ENCODE measurements around the gene IFNK.

IFNK gene

DNA sequence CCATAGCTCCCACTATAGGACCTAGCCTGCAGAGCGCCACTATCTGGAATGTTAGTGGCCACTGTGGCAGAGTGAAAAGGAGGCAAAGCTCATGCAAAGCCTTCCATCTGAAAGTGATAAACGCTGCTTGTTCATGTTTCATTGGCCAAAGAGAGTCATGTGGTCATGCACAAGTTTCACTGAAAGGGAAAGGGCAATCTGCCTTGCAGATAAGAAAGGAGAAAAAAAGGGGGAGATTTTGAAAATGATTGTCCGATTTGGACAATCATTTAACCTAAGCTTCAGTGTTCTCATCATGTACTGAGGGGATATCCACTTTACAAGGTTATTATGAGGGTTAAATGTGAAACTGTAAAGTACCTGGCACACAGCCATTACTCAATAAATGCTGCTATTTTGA, 14.6 kb downstream of the IFNK start:
- DNase-seq (ENCODE audit: low spot score) = no peak

DNA sequence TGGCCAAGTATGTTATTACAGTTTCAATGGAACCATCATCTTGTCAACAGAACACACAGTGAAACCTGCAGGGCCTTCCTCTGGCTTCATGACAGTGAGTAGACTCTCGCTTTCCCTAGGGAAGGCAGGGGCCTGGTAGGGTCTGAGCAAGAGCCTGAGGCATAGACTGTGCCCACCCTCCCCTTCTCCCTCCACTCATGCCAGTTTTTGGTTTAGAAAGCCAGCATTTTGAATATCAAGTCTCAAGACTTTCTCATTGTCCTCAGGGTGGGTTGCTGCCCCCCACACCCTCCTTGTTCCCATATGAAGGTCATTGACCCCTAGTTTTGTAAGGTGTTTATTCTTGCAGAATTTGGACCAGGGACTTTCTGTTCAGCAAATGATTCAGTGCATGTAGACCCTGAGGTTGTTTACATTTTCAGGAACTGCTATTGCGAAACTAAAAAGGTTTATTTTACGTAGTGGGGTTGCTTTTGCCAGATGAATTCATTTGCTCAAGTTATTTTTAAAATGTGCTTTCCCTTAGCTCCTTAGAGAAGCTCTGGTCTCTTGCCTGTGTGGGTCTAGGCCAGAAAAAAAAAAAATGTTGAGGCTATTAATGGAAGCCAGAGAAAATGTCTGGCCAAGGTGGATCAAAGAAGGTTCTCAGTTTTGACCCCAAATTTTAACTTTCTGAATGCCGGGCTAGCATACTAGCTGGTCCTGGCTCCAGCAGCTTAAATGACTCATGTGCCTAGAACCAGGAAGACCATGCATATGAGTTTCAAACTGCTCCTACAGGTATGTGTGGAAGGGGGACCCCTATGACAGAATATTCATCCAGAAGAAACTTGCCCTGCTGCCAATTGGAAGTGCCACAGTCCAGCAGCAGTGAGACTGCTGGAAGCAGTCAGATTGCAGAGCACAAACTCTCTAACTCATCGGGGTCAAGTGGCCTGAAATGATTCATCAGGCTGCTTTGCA, 15.7 kb downstream of the IFNK start:
- peak; percentile 39 for DNase-seq (ENCODE audit: low spot score)

DNA sequence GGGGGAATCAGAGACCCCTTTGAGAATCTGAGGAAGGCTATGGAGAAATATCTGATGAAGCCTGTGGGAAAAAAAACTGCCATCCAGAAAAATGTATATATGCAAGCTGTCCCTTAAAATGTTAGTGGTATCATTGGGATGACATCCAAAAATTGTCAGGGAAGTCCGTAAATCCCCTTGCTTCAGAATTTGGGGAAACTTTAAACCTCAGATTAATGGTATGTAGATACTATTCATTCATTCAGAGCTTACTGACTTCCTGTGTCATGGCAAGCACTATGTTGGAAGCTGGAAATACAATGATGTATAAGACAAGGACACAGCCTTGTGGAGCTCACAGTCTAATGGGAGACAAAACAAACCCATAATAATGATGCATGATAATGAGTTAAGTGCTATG, 16.4 kb downstream of the IFNK start:
- DNase-seq (ENCODE audit: low spot score) = no peak

DNA sequence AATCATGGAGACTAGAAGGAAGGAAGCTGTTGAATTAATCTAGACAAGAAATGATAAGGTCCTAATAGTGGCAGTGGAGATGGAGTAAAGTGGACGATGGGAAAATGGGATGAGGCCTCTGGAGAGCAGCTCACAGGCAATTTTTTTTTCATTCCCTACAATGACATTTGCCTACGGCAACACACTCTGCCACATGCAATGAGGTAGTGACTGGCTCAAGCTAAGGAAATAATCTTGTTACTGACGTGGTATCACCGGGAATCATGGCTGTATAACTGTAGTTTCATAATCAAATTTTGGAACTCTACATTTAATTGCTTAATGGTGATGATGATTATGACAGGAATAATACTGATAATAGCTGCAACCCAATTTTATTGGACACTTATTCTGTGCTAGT, 17.6 kb downstream of the IFNK start:
- no peak for DNase-seq (ENCODE audit: low spot score)

DNA sequence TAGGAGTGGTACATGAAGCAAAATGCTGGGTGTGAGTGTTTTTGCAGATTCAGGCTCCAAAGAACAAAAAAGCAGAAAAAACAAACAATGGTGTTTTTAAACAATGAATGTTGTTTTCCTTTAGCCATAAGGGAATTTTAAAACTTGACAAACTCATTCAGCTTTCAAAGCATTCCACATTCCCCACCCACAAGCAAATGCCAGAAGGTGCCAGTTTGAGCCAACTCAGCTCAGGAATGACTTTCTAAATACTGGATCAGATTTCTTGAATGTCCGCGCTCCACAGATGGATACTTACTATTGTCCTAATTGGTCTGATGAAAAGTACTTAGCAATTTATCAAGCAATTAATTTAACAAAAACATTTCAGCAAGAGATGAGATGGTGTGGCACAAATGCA, 18.4 kb downstream of the IFNK start:
- peak; percentile 34 for DNase-seq (ENCODE audit: low spot score)

DNA sequence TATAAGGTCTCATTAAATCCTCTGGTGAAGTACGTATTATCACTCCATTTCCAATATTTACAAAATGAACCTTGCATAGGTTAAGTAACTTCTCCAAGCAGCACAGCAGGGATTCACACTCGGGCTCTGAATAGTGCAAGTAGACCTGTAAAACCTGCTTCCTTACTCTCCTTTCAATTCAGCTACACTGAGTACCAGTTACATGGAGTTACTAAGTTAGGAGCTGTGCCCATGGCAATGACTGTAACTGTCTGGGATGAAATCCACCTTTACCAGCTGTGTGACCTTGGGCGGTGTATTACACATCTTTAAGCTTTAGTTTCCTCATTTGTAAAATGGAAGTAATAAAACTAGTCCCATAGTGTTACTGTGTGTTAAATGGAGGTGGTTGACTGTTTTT, 21.4 kb downstream of the IFNK start:
- no peak for DNase-seq (ENCODE audit: low spot score)

DNA sequence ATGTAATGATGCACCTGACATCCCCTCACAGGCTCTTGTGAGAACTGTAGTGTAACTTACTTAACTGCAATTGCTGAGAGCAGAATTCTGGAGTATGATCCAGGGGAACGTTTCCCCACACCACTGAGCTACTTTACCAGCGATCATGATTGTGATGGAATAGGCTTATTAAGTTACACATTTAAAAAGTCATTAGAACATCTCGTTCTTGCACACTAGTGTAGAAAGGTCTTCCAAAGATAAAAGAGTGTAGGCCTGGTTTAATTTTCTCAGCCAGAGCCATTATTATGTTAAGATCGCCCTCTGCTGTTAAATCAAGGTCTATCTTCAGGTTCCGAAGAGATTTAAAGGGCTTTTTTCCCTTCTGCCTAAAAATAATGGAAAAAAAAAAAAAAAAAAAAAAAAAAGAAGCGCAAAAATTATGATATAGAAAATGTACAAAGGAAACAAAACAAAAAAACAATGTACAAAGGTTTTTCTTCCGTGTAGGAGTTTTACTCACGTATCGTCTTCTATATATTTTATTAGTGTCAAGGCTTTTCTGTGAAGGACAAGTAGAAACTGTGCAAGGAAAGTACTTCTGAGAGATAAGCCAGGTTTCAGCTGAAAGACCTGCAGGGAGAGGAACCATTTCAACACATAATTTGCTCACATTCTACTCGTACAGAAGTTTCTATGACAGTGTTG, 24.1 kb downstream of the IFNK start:
- peak; percentile 86 for DNase-seq (ENCODE audit: low spot score)

DNA sequence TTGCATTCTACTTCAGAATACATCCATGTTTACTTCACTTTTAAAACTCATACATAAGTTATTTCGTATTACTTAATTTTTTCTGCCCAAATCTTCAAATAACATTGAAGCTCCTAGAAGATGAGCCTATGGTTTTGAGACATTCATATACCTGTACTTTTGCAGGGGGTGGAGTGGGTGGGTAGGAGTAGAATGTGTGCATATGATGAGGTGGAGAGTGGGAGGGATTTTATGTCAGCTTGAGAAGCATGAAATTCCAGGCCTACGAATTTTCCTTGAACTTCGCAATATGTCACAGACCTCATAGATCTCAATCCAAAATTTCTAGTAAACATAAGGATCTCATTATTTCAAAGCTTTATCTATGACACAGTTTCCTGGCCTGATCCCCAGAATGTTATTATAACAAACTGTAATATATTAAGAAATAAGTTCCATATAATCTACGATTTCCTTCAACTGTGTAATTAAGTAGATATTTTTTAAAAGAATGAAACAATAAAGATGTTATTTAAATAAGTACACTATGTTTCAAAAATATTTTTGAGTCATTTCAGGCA, 25.2 kb downstream of the IFNK start:
- no peak for DNase-seq (ENCODE audit: low spot score)

DNA sequence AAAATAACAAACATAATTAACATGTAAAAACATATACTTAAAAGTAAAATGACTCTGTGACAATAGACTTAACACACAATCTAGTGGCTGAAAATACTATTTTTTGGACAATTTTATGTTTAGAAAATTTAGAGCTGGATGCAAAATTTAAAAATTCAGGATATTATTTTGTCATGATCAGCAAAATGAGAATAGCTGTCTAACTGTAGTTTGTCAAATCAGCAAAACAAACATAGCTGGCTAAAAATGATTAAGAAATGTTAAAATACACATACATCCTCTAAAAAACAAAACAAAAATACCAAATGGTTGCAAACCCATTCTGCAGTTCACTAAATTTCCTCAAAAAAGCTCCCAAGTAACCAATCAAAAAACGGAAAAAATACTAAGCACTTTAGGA, 30.6 kb downstream of the IFNK start:
- DNase-seq (ENCODE audit: low spot score) = no peak

DNA sequence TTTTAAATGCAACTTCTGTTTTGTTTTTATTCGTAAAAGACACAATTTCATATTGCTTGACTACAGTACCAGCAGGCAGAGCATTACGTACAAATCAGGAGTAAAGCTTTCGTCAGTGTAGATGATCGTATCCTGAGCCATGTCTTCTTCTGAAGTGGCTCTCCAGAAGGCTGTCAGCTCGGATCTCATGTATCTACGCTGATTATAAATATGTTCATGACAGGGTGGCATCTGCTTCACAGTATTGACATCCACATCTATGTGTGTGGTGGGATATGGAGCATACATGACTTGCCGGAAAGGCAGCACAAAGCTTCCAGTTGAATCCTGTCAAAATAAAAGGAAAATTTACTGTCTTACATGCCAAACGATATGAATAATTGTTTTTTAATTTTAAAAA, 32.4 kb downstream of the IFNK start:
- no peak for DNase-seq (ENCODE audit: low spot score)

DNA sequence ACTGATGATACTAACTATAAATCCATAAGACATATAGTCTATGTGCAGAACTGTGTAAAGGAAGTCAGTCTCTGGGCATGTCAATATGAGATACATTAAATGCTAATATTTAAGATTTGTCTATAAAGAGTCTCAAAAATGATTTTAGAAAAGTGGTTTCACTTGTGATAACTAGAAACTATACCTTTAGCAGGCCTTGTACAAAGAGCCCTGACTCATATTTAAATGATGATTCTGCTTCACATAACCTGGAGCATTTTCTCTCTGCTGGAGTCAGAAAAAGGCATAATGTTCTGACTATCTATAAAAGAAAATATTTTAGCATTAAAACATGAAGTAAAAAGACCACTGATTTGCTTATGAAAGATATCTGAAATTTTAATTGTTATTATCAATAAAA, 34.2 kb downstream of the IFNK start:
- DNase-seq (ENCODE audit: low spot score) = no peak

DNA sequence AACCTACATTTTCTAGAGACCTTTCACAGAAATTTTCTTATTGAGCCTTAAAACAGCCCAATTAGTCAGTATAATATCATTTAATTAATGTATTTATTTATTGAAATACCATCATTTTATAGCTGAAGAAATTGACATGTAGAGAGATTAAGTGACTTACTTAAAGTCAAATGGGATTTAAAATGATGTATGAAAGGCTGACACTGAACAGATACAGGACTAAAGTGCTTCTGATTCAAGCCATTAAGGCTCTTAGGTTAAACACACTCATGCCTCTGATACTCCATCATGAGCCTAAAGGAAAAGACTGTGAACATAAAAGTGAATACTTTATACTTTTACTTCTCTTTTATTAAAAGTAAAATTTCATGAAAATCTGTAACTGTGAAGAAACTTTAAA, 36.4 kb downstream of the IFNK start:
- DNase-seq (ENCODE audit: low spot score) = no peak

DNA sequence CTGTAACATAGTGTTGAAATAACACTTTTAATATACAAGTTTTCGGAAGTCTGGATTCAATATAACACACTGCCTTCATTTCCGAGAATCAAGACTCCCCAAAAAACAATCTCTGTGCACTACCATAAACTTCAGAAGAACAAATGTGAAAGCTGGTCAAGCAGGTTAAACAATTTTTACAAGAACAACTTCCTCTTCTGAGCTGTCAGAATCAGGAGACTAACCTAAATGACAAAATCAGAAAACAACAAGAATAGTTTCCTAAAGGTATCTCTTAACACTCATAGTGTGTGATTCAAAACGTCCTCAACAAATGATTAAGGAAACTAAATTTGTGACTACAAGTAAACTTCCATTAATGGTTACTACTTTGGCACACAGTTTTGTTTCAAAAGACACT, 37.6 kb downstream of the IFNK start:
- DNase-seq (ENCODE audit: low spot score) = no peak

DNA sequence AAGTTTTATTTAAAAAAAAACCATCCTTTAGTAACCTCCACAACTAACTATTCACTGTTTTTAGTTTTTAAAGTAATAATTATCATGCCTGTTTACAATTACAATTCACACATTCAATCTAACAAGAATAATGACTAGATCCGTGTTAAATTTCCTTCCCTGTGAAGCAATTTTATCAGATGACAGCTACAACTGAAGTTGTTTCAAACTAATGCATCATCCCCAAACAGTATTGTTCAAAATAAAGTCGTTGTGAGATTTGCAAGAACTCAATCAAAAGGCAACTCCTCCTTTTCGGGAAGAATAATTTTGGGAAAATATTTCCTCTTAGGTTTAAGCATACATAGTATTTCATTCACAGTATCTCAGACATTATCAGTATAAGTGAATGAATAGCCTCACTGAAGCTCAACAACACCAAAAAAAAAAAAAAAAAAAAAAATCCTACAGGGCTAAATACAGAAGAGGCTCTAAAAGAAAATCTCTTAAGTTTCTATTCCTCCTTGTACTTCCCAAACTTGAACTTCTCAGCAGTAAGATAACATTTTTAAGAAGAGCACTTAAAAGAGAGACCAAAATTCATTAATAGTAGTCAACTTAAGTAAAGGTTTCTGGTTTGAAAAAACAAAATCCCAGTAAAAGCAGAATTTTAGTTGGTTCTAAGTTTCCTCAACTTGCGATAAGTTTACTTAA, 39.8 kb downstream of the IFNK start:
- DNase-seq (ENCODE audit: low spot score) = peak; percentile 54

DNA sequence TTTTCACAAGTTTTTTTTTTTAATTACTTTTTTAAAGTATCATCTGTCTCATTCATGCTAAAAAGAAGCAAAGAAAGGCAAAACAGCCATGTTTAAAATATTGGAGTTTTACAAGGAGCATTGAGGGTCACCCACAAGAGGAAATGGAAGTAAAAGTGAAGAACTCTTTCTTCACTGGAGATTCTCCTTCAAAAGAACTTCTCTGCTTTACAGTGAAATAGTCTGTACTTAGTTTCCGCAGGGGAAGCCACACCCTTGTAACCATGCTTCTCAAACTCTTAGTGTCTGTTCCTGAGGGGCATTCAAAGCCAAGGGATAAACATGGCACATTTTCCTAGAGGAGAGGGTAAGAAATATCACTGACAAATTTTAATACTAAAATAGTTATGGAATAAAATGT, 40.6 kb downstream of the IFNK start:
- DNase-seq (ENCODE audit: low spot score) = peak; percentile 49

DNA sequence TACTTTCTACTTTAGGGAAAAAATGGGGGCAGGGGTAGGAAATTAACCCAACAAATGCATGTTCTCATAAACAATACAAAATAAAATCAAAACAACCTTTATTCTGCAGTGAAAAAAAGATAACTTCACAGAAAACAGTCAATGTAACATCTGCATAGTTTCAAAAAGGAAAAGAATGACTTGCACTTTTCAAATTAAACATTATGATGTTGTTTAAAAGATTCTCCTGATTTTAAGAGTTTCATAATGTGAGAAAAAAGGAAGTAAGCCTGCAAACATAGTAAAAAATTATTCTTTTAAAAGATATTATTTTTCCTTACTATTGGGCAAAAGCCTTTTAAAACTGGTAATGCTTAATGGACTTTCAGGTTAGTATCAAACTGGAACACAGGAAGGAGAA, 41.6 kb downstream of the IFNK start:
- no peak for DNase-seq (ENCODE audit: low spot score)

DNA sequence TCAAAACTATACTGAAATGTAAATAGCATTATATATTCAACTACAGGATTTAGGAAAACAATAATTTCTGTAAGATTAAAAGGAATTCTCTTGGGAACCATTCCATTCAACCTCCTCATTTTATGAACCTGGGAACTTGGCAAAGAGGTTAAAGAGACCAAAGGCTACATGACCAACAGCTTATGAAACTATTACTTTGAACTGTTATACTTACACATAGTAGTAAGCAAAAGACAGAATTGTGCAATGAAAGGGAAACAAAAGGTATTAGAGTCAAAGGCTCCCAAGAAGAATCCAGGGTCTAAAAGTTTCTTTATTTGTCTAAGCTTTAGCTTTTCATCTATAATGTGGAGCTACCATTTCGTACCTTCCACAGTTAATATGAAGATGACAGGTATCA, 42.0 kb downstream of the IFNK start:
- no peak for DNase-seq (ENCODE audit: low spot score)

DNA sequence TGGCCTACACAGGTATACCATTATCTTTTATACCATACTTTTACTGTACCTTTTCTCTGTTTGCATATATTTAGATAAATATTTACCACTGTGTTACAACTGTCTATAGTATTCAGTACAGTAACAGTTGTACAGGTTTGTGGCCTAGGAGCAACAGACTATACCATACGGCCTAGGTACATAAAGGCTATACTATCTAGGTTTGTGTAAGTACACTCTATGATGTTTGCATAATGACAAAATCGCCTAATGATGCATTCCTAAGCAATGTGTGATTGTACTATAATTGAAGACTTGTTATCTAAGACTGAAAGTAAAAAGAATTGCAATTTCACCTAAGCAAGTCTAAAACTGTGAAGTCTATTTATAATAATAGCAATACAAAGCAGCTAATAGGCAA, 45.3 kb downstream of the IFNK start:
- DNase-seq (ENCODE audit: low spot score) = no peak

DNA sequence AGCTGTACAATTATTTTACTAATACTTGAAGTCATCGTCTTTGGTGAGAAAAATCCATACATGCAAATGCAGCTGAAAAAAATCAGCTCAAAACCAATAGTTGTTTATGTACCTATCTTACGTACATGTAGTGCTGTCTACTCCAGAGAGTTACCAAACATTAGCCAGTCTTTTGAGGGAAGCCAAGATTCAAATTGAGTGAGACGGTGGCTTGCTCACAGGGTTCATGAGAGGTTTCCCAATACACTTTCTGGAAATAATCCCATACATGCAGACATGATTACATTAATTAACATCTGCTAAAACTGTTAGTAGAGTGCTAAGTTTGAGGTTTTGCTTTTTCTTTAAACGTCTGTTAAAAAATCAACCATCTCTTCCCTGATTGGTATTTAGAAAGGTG, 46.9 kb downstream of the IFNK start:
- DNase-seq (ENCODE audit: low spot score) = no peak

DNA sequence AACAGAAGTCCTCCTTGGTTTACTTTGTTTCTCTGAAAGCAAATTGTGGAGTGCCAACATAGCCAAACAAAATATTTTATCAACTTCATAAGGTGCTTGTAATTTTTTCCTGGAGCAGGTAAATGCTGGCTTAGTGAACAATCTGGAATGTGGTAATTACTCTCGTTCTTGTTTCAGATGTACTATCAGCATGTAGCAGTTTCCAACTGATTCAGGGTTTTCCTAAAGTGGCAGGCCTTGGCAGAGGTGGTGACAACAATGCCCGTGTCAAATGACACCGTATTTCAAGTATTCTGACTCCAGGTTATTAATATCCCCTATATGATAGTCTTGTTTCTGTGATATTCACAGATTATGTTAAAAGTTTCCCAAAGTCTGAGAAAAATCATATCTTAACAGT, 48.0 kb downstream of the IFNK start:
- peak; percentile 23 for DNase-seq (ENCODE audit: low spot score)

DNA sequence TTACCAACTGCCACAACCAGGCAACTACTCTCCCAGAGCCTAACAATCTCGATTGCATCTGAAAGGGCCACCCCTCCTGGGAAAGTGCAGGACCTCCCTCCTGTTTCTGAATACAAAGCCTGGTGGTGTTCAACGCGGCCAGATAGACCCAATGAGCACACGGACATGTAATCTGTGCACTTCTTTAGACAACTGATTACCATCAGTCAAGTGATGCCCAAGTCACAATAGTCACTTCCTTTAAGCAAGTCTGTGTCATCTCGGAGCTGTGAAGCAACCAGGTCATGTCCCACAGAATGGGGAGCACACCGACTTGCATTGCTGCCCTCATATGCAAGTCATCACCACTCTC, 48.5 kb downstream of the IFNK start:
- peak; percentile 85 for DNase-seq (ENCODE audit: low spot score)

DNA sequence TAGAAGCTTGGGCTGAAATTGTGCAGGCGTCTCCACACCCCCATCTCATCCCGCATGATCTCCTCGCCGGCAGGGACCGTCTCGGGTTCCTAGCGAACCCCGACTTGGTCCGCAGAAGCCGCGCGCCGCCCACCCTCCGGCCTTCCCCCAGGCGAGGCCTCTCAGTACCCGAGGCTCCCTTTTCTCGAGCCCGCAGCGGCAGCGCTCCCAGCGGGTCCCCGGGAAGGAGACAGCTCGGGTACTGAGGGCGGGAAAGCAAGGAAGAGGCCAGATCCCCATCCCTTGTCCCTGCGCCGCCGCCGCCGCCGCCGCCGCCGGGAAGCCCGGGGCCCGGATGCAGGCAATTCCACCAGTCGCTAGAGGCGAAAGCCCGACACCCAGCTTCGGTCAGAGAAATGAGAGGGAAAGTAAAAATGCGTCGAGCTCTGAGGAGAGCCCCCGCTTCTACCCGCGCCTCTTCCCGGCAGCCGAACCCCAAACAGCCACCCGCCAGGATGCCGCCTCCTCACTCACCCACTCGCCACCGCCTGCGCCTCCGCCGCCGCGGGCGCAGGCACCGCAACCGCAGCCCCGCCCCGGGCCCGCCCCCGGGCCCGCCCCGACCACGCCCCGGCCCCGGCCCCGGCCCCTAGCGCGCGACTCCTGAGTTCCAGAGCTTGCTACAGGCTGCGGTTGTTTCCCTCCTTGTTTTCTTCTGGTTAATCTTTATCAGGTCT, 49.0 kb downstream of the IFNK start, which contains the start of gene C9orf72:
Gene C9orf72, minus strand, starts transcription at position 564 of the 716 bp plus-strand sequence. CDS start 6,361 bp downstream, outside the sequence.
- DNase-seq (ENCODE audit: low spot score) = no peak

Data from pons (tissue), 1 donor.